HG03354 (cell line): ENCODE results near the gene SELENOH.

ENCODE experiments used
- ATAC-seq: cut with Tn5 transposase; IDR thresholded peaks from one replicate; pipeline ENCODE4 v1.9.1; 2021; ENCODE audit warnings: mild to moderate bottlenecking; ENCODE audit not compliant: unreplicated experiment, poor library complexity, severe bottlenecking

Gene SELENOH

DNA sequence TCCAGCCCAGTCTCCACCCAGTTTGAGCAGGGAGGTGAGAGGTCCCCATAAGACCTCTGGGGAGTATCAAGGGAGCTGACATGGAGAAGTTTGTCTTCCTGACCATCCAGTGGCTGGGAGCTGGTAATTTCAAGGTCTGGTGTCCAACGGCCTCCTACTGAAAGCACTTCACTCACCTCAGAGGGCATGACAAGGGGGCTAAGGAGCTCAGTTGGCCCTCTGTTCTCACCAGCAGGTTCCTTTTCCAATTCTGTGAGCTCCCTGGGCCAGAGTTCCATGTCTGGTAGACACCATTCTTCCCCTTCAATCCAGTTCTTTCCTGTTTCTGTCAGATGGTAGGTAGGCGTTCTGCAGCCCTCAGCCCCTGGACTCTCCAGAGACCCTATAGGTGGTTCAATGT is 3.1 kb downstream of the SELENOH start:
- ATAC-seq: no peak

DNA sequence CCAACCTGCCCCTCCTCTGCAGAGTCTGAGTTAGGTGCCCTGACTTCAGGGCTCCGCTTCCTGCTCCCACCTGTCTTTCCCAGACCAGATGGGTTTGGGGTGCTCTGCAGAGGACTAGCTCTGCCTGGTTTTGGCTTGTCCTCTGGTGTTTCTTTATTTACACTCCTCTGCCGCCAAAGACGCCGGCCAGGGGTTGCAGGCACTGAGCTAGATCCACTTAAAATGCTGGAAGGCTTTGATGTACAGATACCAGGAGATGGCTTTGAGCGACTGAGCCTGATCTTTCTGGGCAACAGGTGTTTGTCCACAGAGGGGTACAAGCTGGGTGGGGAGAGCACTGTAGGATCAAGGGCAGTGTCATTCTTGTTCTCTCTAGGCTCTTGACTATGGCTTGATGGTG is 3.9 kb downstream of the SELENOH start:
- no peak for ATAC-seq

DNA sequence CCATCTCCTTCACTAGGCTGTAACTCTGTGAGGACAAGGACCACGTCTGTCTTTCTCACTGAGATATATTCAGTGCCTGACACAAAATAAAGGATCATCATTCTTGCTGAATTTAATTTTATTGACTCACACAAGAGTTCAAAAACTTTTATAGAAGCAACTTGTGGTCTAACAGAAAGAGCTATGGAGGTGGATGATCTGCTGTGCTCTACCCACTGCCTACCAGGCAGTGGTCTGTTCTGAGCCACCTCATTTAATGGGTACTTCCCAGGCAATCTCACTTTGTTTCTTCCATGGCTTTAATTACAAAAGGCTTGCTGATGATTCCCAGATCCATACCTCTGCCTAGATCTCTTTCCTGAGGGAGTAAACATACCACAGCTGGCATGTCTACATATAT is 5.6 kb downstream of the SELENOH start:
- ATAC-seq: no peak

DNA sequence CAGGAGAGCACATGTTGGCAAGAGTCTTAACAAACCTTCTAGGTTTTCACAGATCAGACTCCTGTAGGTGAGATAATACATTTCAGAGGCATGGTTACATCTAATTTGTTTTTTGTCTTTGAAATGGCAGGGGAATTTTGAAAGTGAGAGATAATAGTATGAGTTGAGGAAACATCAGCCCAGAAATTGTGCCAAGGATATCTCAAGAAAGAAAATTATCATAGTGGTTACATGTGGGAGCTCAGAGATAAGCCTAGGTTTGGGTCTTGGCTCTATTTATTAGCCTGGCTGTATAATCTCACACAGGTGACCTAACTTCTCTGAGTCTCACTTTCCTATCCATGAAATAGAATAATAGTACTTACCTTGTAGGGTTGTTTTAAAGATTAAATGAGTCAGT is 9.9 kb downstream of the SELENOH start:
- no peak for ATAC-seq

DNA sequence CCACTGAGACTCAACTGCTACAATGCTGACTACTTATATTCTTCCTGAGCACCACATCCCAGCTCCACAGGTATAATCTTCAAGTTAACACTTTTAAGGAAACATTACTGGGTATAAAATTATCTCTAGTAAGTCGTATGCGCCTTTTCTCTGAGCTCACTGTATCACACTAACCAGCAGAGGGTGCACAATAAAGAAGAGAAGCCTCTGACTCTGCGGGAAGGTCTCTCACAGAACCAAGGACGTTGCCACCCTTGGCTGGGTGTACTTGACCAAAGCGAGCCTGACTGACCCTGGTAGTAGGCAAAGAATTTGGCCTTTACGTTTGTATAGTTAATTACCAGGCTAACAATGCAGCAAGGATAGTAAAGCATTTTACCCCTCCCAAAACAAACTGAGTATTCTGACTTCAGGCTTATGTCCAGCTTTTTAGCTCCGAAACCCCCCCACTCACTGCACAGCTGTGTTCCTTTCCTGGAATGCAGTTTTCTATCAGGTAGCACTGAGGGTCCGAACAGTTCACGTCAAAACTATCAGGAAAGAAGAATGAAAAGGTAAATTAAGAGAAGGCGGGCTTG is 10.5 kb downstream of the SELENOH start, which contains the start of gene BTBD18:
BTBD18 (minus strand) TSS at position 144 of the 578 bp plus-strand sequence. CDS start 631 bp downstream, outside the sequence.
- no peak for ATAC-seq

DNA sequence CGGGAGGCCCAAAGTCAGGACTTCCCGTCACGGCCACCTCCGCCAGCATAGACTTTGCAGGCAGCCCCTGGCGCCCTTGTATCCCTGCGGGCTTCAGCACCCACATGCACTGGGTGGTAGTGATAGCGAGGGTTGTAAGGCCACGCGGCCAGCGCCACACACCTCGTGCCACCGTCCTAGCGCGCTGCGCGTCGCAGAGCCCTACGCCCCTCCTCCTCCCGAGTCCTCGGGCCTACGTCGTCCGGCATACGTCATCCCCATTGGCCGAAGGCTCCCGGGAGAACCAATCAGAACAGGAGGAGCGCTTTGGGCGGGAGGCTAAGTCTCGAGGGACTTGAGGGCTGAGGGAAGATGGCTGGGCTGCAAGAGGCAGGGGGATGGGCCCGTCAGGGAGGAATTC is 11.7 kb downstream of the SELENOH start:
- ATAC-seq: no peak

DNA sequence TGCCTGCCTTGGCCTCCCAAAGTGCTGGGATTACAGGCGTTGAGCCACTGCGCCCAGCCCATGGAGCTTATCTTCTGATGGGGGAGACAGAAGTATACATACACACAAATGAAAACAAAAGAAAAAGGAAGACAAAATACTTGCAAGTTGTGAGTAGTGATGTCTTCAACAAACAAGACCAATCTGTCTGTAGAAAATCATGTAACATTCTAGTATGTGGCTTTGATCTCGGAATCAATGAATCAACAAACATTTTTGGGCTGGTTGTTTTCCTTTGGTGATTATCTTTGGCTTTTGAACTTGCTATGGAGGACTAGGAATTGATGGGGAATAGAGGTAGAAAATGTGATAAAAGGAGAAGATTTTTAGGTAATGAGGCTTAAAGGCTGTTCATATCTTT is 16.9 kb downstream of the SELENOH start:
- ATAC-seq: no peak

DNA sequence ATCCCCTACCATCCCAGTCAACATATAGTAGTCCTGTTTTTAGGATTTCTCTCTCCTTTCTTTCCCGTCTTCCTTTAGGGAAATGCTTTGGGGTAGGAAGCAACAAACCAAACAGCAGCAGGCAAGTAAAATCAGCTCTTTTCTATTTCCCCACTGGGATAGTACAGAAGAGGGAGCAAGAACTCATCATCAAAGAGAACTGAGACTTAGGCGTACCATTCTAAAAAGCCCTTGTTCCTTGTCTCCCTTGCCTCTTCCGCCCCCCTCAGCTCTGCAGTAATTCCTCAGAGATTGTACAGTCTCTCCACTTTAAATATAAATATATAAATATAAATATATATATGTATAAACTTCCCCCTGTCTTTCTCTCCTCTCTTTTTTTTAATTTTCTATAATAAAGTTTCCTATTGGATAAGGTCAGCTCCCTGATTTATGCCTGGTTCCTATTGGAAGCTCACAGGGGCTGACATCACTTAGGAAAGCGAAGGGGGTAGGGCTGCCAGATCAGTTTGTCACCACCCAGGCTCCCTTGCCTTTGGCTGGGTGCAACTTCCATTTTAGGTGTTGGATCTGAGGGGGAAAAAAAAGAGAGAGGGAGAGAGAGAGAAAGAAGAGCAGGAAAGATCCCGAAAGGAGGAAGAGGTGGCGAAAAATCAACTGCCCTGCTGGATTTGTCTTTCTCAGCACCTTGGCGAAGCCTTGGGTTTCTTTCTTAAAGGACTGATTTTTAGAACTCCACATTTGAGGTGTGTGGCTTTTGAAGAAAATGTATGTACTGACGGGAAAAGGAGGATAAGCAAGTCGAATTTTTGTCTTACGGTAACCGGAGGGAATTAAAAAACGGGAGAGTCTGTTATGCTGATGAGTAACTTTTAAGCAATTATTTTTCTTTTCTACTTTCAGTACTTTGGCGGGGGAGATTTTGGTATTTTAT is 20.3 kb downstream of the SELENOH start, which contains the start of gene CTNND1:
CTNND1 (plus strand) TSS at position 502 of the 934 bp plus-strand sequence. CDS start 29,677 bp downstream, outside the sequence.
- ATAC-seq: peak; percentile 94

DNA sequence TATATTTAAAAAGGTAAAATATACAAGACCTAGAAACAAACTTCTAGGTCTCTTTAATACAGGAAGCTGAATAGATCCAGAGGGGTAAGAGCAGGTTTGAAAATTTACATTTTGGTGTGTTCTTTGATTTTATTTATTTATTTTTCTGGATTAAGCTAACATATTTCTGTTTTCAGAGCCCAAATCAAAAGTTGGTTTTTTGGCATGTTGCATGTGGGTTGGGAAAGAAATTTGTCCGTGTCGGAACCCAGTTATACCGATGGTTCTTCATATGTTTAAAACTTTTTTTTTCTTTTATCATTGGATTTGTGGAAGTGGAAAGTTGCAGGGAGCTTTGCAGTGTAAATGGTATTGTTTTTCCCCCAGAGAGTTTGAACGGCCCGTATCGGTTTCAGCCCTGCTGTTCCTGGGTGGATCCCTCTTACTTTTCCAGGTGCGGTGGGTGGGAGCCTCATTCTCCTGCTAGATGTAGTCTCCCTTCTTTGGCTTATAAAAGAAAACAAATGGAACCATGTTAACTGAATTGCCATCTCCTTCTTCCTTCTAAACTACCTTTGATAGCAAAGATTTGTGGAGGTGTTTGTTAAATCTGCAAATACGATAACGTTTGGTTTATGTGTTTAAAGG is 21.1 kb downstream of the SELENOH start:
- ATAC-seq: no peak

DNA sequence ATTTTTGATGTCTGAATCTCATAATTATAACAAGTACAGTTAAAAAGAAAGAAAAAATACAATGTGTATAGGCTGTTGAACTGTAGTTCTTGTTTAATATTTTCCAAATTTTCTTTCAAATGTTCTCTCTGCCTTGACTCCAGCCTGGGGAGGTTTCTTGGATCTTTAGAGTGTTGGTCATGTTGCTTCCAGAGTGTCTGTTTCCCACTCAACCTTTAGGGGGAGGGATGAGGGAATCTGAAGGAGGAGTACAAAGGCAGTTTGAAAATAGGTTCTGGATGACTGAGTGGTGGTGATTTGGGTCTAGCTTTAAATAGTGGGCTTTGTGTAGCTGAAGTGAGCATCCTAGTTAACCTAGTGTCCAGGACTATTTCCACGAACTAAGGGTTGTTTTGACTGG is 22.3 kb downstream of the SELENOH start:
- ATAC-seq: no peak

DNA sequence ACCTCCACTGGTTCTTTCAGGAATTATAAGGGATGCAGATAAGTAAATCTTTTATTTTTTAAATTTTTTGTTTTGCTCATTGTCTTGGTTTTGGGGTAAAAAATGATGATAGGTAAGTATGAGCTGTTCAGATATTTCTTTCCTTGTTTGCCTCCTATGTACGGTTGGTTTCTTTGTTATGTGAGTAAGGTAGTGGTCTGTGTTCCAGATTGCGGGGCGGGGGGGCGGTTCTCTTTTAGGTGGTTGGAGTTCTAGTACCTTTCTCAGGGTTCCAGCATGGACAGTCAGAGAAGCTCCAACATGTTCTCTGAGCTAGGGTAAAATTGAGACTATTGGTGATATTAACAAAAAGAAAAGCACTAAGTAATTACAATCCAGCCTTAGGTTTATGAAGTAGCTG is 22.7 kb downstream of the SELENOH start:
- no peak for ATAC-seq

DNA sequence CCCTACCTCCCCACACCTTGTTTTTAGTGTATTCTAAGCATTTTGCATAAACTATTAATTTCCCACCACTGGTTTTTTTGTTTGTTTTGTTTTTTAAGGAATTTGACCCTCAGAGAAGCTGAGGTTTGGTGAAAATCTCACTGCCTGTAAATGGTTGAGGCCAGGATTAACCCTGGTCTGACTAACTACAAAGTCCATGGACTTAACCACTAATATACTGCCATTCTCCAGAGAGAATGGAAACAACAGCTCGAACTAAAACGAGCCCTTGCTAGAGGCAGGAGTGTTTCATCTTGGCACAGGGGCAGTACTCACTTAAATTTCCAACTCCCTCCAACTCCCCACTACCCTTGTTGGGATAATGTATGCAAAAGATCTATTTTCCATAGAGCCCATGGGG is 23.3 kb downstream of the SELENOH start:
- no peak for ATAC-seq

DNA sequence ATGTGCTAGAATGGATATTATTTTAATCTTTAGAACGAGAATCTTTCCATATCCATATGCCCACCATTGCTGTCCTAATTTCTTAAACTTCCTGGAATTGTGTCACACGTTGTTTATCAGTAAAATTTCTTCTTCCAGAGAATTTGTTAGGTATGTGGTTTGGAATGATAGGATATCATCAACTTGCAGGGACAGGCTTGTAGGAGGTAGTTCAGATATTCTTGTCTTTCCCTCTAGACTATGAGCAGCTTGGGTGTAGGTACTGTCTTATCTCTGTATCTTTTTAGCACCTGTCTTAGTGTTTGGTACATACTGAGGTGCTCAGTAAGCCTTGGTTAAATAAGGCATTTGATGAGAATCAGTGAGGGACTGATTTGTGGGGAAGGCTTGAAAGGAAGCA is 23.7 kb downstream of the SELENOH start:
- ATAC-seq: no peak

DNA sequence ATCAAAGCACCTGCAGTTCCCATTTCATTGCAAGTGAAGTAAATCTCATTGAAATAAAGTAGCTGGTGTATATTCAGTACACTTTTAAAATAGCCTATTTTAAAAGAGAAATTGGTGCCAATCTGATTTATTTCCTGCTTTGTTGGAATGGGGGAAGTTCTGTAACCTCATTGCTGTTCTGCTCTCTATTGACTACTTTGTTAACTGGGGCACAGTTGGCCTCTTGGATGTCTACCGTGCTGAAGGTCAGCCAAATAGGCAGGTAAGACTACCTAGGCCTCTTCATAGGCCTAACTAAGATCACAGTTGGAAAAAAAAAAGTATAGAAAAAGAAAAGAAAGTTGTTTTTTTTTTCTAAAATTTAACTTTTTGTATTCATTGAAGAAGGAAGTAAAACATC is 29.5 kb downstream of the SELENOH start:
- ATAC-seq: no peak

DNA sequence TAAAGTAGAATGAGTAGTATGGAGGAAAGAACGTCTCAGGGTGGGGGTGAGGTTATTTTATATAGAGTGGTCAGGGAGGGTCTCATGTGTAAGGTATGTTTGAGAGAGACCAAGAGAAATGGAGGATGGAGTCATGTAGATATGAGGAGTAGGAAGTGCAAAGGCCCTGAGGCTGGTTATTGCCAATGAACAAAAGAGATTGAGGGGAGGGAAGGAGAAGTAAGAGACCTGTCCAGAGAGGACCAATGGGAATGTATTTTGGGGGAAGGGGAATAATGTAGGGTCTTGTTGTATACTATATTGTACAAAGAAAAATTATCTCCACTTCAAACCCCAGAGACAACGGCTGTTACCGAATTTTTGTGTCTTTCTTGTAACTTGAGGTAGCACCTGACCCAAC is 30.1 kb downstream of the SELENOH start:
- no peak for ATAC-seq

DNA sequence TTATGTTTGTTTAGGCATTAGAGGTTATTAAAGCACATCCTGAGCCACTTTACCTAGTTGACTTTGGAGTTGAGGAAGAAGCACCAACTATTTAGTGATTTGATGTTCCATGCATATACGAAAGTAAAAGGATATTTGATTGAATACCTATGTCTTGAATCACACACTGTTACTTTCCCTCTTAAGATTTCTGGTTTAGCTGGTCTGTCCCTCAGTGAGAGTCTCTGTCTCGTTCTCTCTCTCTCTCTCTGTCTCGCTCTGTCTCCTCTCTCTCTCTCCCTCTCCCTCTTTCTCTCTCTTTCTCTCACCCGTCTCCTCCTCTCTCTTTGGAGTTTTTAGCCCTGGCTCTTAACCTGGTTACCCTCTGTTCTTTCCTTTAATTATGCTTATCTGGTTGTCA is 31.3 kb downstream of the SELENOH start:
- ATAC-seq: no peak

DNA sequence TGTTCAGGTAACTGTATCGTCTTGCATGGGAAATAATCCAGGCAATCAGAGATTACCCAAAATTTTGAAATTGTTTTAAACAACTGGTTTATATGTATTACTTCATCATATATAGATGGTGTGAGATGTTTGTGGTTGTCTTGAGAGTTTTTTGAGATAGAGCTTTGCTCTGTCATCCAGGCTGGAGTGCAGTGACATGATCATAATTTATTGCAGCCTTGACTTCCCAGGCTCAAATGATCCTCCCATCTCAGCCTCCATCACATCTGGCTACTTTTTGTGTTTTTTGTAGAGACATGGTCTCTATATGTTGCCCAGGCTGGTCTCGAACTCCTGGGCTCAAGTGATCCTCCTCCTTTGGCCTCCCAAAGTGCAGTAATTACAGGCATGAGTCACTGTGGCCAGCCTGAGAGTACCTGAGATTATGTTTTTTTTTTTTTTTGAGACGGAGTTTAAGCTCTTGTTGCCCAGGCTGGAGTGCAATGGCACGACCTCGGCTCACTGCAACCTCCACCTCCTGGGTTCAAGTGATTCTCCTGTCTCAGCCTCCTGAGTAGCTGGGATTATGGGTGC is 31.8 kb downstream of the SELENOH start:
- no peak for ATAC-seq

DNA sequence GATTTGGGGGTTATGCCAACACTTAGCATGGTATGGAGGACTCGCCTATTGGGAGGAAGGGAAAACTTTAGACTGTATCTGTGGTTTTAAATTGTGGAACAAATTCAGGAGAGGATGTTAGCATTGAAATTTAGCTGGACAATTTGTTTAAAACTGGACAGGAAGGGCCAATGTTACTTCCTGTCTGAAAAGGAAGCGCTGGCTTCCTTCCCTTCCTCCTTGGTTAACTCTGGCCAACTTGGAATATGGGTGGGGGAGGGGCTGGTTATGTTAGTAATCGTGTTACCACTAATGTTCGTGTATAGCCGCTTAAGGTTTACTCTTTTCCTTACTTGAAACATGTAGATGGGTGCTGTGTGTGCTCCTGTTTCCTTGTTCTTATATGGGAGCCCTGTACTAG is 34.2 kb downstream of the SELENOH start:
- no peak for ATAC-seq

DNA sequence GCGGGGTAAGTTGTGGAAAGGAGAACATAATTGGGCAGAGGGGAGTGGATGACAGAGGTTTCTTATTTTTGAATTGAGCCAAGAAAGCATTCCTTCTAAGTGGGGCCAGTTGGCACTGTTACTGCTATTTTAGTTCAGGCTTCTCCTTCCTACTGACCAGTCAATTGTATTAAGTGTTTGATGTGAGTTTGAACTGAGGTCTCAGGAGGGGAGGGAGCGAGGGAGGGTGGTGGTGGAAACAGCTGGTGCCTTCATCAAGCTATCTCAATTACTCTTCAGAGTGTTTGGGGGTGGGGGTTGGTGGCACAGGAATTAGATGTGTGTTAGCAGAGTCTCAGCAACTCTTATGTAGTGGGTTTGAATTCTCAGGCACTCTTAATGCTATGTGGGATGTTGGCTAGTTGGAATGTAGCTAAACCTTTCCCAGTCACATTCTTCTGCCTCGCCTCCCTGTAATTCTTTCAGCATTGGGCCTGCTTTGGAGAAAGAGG is 34.8 kb downstream of the SELENOH start:
- no peak for ATAC-seq

DNA sequence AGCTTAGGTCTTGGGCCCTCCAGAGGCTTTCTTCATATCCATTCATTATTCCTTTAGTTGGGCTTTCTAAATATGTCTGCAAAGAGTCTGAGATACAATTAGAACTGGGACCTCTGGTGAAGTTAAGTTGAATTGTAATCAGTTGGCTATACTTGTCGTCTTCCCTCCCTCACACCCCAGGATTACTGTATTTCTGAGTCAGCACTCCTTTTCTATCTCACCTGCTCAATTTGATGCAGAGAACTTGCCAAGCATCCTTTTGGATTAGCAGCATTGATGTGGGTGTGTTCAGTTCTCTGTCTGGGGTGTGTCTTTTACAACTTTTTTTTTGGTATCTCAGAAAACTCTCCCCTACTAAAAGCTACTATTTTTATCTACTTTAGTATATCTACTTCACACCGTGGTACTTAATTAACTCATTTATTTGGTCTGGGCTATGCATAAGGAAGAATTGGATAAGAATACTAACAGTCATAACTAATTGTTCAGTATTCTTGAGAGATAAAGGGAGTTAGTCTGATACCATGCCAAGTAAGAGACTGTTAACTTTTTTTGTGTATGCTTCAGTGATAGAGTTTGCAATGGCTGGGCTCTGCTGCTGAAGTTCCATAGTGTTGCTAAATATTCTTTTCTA is 35.4 kb downstream of the SELENOH start:
- no peak for ATAC-seq
